ENCODE data around the gene FBXO2.

FBXO2 gene

DNA sequence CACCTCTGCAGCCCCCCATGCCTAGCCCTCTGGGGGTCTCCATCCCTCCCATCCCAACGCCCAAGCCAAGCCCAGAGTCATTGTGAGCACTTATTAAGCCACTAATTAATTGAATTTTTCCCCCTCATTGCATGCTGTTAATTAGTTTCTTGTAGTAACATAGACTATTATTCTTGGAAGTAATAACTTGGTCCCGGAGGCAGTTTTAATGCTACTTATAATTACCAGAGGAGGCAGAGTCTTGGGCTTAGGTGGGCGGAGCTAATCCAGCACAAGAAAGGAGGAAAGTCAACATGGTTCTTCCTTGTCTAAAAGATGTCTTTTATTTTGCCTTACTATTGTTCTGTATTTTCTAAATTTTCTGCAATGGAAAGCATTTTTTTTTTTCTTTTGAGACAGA lies 27.7 kb downstream of the FBXO2 start:
- Histone ChIP-seq H3K4me1 (ENCODE audit: insufficient read depth, low read length) (no peaks in the 10 kb centered on the region), H3K4me2 (ENCODE audit: insufficient read depth, low read length) (no peak overlapping the region), H3K27me3 (ENCODE audit: insufficient read depth, low read length, poor library complexity) (peaks cover 2% of the 10 kb centered on the region), H3K4me3 (ENCODE audit: low read depth in 1 of 2, low read length in 2 of 2) (no peak overlapping the region), H4K20me1 (ENCODE audit: insufficient read depth, low read length) (peaks cover 8% of the 10 kb centered on the region; the same call in 1 of the 2 replicates), H3K36me3 (ENCODE audit: insufficient read depth, low read length) (no peaks in the 10 kb centered on the region), H3K79me2 (ENCODE audit: insufficient read depth, low read length) (no peaks in the 10 kb centered on the region), H3K27ac (ENCODE audit: low read length) (no peak overlapping the region), H2AFZ (ENCODE audit: low read depth, low read length) (no peak overlapping the region), H3K9me3 (ENCODE audit: insufficient read depth, low read length, severe bottlenecking) (no peaks in the 10 kb centered on the region), H3K9ac (ENCODE audit: low read depth, low read length) (no peak overlapping the region)
- ATAC-seq (ENCODE audit: insufficient read depth, low read depth) = no peak
- TF ChIP-seq, protein P1, sequence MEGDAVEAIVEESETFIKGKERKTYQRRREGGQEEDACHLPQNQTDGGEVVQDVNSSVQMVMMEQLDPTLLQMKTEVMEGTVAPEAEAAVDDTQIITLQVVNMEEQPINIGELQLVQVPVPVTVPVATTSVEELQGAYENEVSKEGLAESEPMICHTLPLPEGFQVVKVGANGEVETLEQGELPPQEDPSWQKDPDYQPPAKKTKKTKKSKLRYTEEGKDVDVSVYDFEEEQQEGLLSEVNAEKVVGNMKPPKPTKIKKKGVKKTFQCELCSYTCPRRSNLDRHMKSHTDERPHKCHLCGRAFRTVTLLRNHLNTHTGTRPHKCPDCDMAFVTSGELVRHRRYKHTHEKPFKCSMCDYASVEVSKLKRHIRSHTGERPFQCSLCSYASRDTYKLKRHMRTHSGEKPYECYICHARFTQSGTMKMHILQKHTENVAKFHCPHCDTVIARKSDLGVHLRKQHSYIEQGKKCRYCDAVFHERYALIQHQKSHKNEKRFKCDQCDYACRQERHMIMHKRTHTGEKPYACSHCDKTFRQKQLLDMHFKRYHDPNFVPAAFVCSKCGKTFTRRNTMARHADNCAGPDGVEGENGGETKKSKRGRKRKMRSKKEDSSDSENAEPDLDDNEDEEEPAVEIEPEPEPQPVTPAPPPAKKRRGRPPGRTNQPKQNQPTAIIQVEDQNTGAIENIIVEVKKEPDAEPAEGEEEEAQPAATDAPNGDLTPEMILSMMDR (IDR thresholded peaks at IDR 0.05; ENCODE audit: borderline replicate concordance, extremely low read depth, low read length, poor library complexity, severe bottlenecking) = no peak
- TF ChIP-seq EZH2 (IDR thresholded peaks at IDR 0.05; ENCODE audit: borderline replicate concordance, low read depth, low read length, severe bottlenecking) = no peak
- no peak for DNase-seq

DNA sequence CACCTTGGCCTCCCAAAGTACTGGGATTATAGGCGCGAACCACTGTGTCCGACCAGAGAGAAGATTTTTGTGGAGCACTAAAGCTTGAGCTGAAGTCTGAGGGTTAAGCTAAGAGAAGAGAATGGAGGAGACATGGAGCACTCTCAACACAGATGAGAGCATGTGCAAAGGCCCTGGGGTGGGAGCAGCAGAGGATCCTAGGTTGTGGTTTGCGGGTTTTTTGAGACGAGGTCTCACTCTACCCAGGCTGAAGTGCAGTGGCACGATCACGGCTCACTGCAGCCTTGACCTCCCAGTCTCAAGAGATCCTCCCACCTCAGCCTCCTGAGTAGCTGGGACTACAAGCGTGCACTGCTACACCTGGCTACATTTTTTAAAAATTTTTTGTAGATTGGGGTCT lies 30.5 kb downstream of the FBXO2 start:
- H3K27ac ChIP-seq (ENCODE audit: low read length) = no peak overlapping the region
- no peaks in the 10 kb centered on the region for H3K4me1 ChIP-seq (ENCODE audit: insufficient read depth, low read length)
- no peaks in the 10 kb centered on the region for H3K79me2 ChIP-seq (ENCODE audit: insufficient read depth, low read length)
- H3K4me2 ChIP-seq (ENCODE audit: insufficient read depth, low read length) = no peak overlapping the region
- no peak overlapping the region for H3K9ac ChIP-seq (ENCODE audit: low read depth, low read length)
- no peaks in the 10 kb centered on the region for H3K27me3 ChIP-seq (ENCODE audit: insufficient read depth, low read length, poor library complexity)
- H3K36me3 ChIP-seq (ENCODE audit: insufficient read depth, low read length) = no peaks in the 10 kb centered on the region
- TF ChIP-seq, protein P1 (IDR thresholded peaks at IDR 0.05; ENCODE audit: borderline replicate concordance, extremely low read depth, low read length, poor library complexity, severe bottlenecking) = no peak
- TF ChIP-seq EZH2 (IDR thresholded peaks at IDR 0.05; ENCODE audit: borderline replicate concordance, low read depth, low read length, severe bottlenecking) = no peak
- DNase-seq (no peak), ATAC-seq (ENCODE audit: insufficient read depth, low read depth) (no peak)
- no peak overlapping the region for H2AFZ ChIP-seq (ENCODE audit: low read depth, low read length)
- H4K20me1 ChIP-seq (ENCODE audit: insufficient read depth, low read length) = 0 out of 2 replicates have a peak, but pooled peaks cover 6% of the 10 kb centered on the region
- H3K9me3 ChIP-seq (ENCODE audit: insufficient read depth, low read length, severe bottlenecking) = no peaks in the 10 kb centered on the region
- H3K4me3 ChIP-seq (ENCODE audit: low read depth in 1 of 2, low read length in 2 of 2) = no peak overlapping the region

DNA sequence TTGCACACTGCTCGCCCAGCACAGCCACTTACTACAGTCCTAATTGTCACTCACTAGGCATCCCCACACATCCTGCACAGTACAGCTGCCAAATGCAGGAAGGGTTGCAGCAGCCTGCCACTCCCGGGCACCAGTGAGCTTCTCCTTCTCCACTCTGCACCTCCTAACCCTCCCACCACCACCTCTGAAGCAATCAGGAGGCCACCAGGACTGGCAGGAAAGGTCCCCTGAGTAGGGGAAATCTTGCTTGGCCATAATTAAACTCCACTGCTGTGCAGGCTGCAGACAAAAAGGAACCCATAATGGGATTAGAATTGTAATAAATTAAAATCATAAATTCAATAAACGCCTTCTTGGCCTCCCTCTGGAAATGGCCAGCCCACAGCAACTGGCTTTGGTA lies 31.8 kb downstream of the FBXO2 start:
- ATAC-seq (ENCODE audit: insufficient read depth, low read depth) (no peak), DNase-seq (no peak)
- Histone ChIP-seq H2AFZ (ENCODE audit: low read depth, low read length) (no peak overlapping the region), H3K9ac (ENCODE audit: low read depth, low read length) (no peak overlapping the region), H3K79me2 (ENCODE audit: insufficient read depth, low read length) (no peaks in the 10 kb centered on the region), H3K4me1 (ENCODE audit: insufficient read depth, low read length) (no peaks in the 10 kb centered on the region), H3K27me3 (ENCODE audit: insufficient read depth, low read length, poor library complexity) (no peaks in the 10 kb centered on the region), H3K4me2 (ENCODE audit: insufficient read depth, low read length) (no peak overlapping the region), H3K4me3 (ENCODE audit: low read depth in 1 of 2, low read length in 2 of 2) (no peak overlapping the region), H3K27ac (ENCODE audit: low read length) (no peak overlapping the region), H4K20me1 (ENCODE audit: insufficient read depth, low read length) (0 out of 2 replicates have a peak, but pooled peaks cover 3% of the 10 kb centered on the region), H3K36me3 (ENCODE audit: insufficient read depth, low read length) (no peaks in the 10 kb centered on the region), H3K9me3 (ENCODE audit: insufficient read depth, low read length, severe bottlenecking) (no peaks in the 10 kb centered on the region)
- TF ChIP-seq, protein P1 (IDR thresholded peaks at IDR 0.05; ENCODE audit: borderline replicate concordance, extremely low read depth, low read length, poor library complexity, severe bottlenecking) = no peak
- no peak for TF ChIP-seq EZH2 (IDR thresholded peaks at IDR 0.05; ENCODE audit: borderline replicate concordance, low read depth, low read length, severe bottlenecking)

DNA sequence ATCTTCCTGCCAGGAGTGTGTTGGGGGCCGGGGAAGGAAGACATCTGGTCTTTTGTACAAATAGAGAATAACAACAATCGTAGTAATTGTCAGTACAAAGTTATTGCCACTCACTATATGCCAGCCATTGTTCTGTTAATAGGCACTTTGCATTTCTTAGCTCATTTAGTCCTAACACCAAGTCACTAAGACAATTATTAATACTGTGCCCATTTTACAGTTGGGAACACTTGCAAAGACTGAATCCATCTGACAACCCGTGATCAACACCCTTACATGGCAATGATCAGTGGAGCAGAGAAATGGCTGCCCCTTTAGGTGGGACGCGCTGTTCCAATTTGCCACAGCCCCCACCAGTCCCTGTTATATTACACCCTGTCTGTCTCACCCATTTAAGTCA lies 33.3 kb downstream of the FBXO2 start:
- DNase-seq = no peak
- Histone ChIP-seq H3K27me3 (ENCODE audit: insufficient read depth, low read length, poor library complexity) (no peaks in the 10 kb centered on the region), H3K4me2 (ENCODE audit: insufficient read depth, low read length) (no peak overlapping the region), H3K4me3 (ENCODE audit: low read depth in 1 of 2, low read length in 2 of 2) (no peak overlapping the region), H3K4me1 (ENCODE audit: insufficient read depth, low read length) (no peaks in the 10 kb centered on the region), H3K9me3 (ENCODE audit: insufficient read depth, low read length, severe bottlenecking) (no peaks in the 10 kb centered on the region), H3K9ac (ENCODE audit: low read depth, low read length) (no peak overlapping the region), H3K27ac (ENCODE audit: low read length) (no peak overlapping the region), H2AFZ (ENCODE audit: low read depth, low read length) (no peak overlapping the region), H4K20me1 (ENCODE audit: insufficient read depth, low read length) (peaks cover 6% of the 10 kb centered on the region; the same call in 1 of the 2 replicates), H3K36me3 (ENCODE audit: insufficient read depth, low read length) (no peaks in the 10 kb centered on the region), H3K79me2 (ENCODE audit: insufficient read depth, low read length) (no peaks in the 10 kb centered on the region)
- TF ChIP-seq, protein P1 (IDR thresholded peaks at IDR 0.05; ENCODE audit: borderline replicate concordance, extremely low read depth, low read length, poor library complexity, severe bottlenecking) = no peak
- TF ChIP-seq EZH2 (IDR thresholded peaks at IDR 0.05; ENCODE audit: borderline replicate concordance, low read depth, low read length, severe bottlenecking) = no peak
- ATAC-seq (ENCODE audit: insufficient read depth, low read depth) = no peak
